ENCODE results near the gene SLC15A1. TPM values are rescaled to one million over a fixed set of nuclear protein-coding genes. Genes with fewer than 3 reads are reported as not detected.

SLC15A1 gene
- total RNA-seq, 1 donor = not detected

DNA sequence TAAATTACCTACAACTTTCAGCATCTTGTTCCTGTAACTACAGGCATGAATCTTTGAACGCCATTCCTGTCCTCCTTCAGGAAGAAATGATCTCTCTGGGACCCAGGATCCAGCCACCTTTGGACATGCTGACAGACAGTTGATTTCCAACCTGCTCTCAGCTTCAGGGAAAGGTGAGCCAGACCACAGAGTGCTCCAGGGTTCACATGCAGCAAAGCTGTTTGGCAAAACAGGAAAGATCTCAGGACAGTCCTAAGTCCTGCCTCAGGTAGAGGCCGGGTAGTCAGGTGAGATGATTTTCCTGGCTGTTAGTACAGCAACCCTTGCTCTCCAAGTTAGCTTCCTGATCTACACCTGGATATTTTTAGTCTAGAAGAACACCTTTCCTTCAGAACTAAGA, 9.1 kb downstream of the SLC15A1 start:
- TF ChIP-seq, protein P1, sequence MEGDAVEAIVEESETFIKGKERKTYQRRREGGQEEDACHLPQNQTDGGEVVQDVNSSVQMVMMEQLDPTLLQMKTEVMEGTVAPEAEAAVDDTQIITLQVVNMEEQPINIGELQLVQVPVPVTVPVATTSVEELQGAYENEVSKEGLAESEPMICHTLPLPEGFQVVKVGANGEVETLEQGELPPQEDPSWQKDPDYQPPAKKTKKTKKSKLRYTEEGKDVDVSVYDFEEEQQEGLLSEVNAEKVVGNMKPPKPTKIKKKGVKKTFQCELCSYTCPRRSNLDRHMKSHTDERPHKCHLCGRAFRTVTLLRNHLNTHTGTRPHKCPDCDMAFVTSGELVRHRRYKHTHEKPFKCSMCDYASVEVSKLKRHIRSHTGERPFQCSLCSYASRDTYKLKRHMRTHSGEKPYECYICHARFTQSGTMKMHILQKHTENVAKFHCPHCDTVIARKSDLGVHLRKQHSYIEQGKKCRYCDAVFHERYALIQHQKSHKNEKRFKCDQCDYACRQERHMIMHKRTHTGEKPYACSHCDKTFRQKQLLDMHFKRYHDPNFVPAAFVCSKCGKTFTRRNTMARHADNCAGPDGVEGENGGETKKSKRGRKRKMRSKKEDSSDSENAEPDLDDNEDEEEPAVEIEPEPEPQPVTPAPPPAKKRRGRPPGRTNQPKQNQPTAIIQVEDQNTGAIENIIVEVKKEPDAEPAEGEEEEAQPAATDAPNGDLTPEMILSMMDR (IDR thresholded peaks at IDR 0.05; ENCODE audit: insufficient read depth, low read depth, low read length) = no peak
- no peak overlapping the region for H3K4me3 ChIP-seq (ENCODE audit: low read depth, low read length)

DNA sequence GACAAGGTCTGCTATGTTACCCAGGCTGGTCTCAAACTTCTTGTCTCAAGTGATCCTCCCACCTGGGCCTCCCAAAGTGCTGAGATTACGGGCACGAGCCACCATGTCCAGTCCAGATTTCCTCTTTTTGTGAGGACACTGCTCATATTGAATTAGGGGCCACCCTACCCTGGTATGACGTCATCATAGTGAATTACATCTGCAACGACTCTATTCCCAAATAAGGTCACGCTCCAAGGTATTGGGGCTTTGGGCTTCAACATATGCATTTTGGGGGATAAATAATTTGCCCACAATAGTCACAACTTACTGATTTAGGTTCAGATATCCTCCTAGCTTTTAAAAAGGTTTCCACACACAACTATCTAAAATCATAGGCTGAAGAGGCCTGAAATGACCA, 9.5 kb downstream of the SLC15A1 start:
- DNase-seq (ENCODE audit: low read depth) = no peak
- TF ChIP-seq, protein P1 (IDR thresholded peaks at IDR 0.05; ENCODE audit: insufficient read depth, low read depth, low read length) = no peak

More for the DNA sequence above, 9.1 kb downstream of the SLC15A1 start:
- no peak for DNase-seq (ENCODE audit: low read depth)

DNA sequence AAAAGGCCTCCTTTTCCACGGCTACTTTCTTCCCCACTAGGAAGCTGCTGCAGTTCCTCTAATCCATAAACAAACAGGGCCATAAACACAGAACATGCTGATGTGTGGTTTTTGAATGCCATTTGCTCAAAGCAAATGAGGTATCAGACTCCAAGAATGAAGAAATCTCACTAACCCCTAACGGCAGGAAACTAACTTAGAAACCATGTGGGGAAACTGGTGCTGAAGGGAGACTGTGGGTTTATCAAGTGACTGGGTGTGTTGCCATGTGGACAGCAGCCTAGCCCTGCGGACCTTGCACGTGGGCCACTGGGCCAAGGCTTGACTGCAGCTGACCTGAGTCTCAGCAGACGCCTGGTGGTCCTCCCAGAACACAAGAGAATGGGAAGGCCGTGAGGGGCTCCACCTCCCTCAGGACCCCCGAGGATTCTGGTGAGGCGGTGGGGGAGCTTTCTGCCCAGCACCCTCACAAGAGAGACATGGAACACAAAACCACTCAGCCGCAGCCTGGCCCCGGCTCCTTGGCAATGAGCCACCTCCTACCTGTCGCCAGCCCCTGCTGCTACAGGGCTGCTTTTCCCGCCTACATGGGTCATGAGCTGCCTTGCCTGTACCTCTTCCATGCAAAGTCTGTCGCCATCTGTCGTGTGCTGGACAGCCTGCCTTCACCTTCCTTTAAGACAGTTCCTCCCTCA, 10.6 kb downstream of the SLC15A1 start:
- TF ChIP-seq, protein P1 (IDR thresholded peaks at IDR 0.05; ENCODE audit: insufficient read depth, low read depth, low read length) = no peak
- H3K4me3 ChIP-seq (ENCODE audit: low read depth, low read length) = no peak overlapping the region
- peak; percentile 79 for DNase-seq (ENCODE audit: low read depth)

More for the DNA sequence above, 9.5 kb downstream of the SLC15A1 start:
- H3K4me3 ChIP-seq (ENCODE audit: low read depth, low read length) = no peak overlapping the region

DNA sequence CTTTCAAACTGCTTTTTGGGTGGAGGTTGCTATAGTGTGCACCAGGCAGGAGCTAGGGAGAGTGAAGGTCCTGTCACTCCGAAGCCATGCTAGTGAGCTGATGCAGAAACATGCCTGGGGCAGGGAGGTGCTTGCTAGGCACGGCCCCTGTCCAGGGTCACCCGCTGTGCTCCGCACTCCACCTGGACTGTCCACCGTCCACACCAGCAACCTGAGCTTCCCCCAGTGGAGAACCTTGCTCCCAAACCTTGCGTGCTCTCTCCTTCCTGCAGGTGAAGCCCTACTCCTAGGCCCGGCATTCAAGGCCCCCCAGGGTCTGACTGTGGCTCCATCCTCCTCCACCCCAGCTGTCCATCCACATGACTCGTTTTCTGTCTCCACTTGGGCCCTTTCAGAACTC, 12.3 kb downstream of the SLC15A1 start:
- H3K4me3 ChIP-seq (ENCODE audit: low read depth, low read length) = no peak overlapping the region
- no peak for DNase-seq (ENCODE audit: low read depth)
- TF ChIP-seq, protein P1 (IDR thresholded peaks at IDR 0.05; ENCODE audit: insufficient read depth, low read depth, low read length) = no peak

DNA sequence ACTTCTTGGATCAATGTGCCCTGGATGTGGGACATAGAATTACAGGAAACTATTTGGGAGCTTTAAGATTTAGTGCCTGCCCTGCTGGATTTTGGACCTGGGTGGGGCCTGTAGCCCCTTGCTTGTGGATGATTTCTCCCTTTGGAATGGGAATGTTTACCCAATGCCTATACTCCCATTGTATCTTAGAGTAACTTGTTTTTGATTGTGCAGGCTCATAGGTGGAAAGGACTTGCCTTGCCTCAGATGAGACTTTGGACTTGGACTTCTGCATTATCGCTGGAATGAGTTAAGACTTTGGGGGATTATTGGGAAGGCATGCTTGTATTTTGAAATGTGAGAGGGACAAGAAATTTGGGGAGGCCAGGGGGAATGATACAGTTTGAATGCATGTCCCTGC, 13.5 kb downstream of the SLC15A1 start:
- TF ChIP-seq, protein P1 (IDR thresholded peaks at IDR 0.05; ENCODE audit: insufficient read depth, low read depth, low read length) = no peak
- no peak overlapping the region for H3K4me3 ChIP-seq (ENCODE audit: low read depth, low read length)
- DNase-seq (ENCODE audit: low read depth) = no peak

DNA sequence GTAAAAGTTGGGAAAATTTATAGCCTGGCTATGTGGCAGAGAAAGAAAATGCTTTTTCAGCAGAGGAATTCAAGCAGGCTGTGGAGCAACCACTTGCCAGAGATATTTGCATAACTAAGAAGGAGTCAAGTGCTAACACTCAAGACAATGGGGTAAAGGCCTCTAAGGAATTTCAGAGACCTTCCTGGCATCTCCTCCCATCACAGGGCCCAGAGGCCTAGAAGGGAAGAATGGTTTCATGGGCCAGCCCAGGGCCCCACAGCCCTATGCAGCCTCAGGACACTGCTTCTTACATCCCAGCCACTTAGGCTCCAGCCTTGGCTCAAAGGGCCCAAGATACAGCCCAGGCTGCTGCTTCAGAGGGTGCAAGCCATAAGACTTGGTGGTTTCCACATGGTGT, 14.3 kb downstream of the SLC15A1 start:
- H3K4me3 ChIP-seq (ENCODE audit: low read depth, low read length) = no peak overlapping the region
- TF ChIP-seq, protein P1 (IDR thresholded peaks at IDR 0.05; ENCODE audit: insufficient read depth, low read depth, low read length) = no peak
- no peak for DNase-seq (ENCODE audit: low read depth)

DNA sequence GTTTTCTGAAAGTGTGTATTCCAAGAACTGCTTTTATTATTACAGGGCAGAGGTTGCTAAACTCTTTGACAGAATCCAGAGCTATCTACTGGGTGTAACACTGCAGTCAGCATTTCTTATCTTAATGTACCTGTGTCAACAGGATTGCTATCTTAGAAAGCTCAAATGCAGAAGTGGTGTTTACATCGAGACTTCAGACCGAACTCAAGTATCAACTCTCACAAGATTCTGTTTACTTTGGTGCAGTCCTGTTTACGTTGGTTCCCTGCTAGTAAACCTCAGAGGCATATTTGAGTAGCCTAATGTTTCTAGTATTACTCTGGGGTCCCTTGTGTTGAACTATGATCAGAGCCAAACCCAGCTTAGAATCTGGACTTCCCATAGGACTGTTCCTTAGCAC, 20.5 kb downstream of the SLC15A1 start:
- peak; percentile 66 for DNase-seq (ENCODE audit: low read depth)
- TF ChIP-seq, protein P1 (IDR thresholded peaks at IDR 0.05; ENCODE audit: insufficient read depth, low read depth, low read length) = no peak
- H3K4me3 ChIP-seq (ENCODE audit: low read depth, low read length) = no peak overlapping the region
